Activated CD8-positive, alpha-beta memory T cell treated with anti-CD3 and anti-CD28 coated beads for 36 hours (primary cell): ENCODE measurements around the gene DOCK3. TPM values are rescaled to one million over a fixed set of nuclear protein-coding genes. Genes with fewer than 3 reads are reported as not detected.
"Not testable (repeated sequence)": the region's sequence is repeated elsewhere in the genome, so short reads cannot be mapped to it uniquely, and the experiment has no call there.

Experiments used
- CTCF ChIA-PET: fragments of 350-600 bp; sonication (Branson Sonifier 250); formaldehyde crosslinking; loops from one replicate; lab custom pipeline; 2021; ENCODE audit warnings: antibody characterized with exemption; lab: Charles Lee
- POLR2A ChIA-PET: fragments of 350-600 bp; sonication (Branson Sonifier 250); formaldehyde crosslinking; loops from one replicate; lab custom pipeline; 2021; ENCODE audit warnings: antibody characterized with exemption; lab: Charles Lee
- total RNA-seq, 2 experiments: library from RNA; stranded (reverse); gene quantifications; one replicate each; pipeline ENCODE4 v1.2.3, GENCODE V29; 2021

DOCK3 gene
- total RNA-seq, 2 experiments from 2014 or later: 2.1 to 2.5 TPM

DNA sequence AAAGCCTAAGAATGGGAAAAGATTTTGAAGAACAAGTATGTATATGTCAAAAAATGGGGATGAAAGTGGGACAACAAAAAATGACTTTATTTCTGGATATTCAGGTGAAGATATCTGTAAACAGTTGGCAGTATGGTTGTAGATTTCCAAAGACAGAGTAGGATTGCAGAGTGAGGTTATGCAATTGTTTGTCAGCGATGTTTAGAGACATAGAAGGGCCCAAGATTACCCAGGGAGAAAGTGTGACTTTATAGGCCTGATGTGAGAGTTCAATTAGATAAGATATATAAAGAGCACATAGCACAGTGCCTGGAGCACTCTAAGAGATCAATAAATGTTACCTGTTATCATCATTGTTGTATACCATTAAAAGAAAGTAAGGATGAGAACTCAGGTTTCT, 319.8 kb downstream of the DOCK3 start:
- ChIA-PET POLR2A (no interaction called here), CTCF (no interaction called here)

- ChIA-PET CTCF (no interaction called here), POLR2A (no interaction called here)
Observed at GRCh38 chr3:50995085-50995824, 320.5 kb downstream of the DOCK3 start.

DNA sequence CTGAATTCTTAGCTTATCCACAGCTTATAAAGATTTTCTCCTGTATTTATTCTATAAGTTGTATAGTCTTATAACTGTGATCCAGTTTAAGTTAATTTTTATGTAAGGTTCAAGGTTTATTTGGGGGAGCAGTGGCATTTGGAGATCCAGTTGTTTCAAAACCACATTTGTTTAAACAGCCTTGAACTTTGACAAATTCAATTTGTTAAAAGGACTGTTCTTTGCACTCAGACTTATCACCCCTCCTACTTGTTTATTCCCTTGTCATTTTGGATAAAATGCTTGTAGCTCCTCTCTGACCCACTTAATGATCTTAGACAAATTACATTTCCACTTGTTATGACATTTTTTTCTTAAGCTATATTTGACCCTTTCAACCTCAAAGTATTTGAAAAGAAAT, 327.8 kb downstream of the DOCK3 start:
- CTCF ChIA-PET: no interaction called here
- POLR2A ChIA-PET: no interaction called here

DNA sequence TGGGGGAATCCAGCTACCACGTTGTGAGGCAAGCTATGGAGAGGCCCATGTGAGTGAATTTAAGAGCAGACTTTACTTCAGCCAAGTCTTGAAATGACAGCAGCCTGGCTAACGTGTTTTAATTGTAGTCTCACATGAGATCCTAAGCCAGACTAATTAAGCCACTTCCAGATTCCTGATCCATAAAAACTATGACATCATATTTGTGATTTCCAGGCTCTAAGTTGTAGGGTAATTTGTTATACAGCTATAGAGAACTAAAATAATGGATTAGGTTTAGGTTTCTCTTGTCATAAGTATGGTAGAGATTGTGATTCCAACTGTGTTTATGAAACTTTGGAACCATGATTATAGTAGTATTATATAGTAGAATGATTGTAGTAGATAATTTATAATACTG, 329.5 kb downstream of the DOCK3 start:
- CTCF ChIA-PET: no interaction called here
- POLR2A ChIA-PET: no interaction called here

DNA sequence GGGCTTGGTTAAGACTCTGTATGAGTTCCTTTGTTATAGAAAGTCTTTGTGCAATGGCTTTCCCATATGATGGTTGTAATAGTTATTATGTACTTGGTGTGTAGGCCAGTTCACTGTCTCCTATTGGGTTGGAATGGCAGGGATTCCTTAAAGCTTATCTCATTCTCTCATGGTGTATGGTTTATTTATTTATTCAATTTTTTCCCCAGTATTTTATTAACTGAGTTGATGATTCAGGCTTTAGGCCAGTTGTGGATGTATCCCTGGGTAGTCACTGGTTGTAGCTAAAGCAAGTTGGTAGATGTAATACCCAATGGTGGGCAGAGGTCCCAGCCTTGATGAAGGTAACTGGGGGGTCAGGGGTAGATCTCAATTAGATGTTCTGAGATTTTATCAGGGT, 349.4 kb downstream of the DOCK3 start:
- CTCF ChIA-PET: no interaction called here
- POLR2A ChIA-PET: no interaction called here

GRCh38 chr3:51024765-51025632, 350.3 kb downstream of the DOCK3 start:
- ChIA-PET POLR2A (interaction anchor here (0.5 kb wide), 1 partner anchor 352 kb away, joined by 15 read pairs; no protein-coding TSS in a partner anchor), CTCF (interaction anchor here (1.4 kb wide), 1 partner anchor 53 kb away, joined by 5 read pairs; no protein-coding TSS in a partner anchor)

GRCh38 chr3:51031666-51032065, 356.9 kb downstream of the DOCK3 start:
- ChIA-PET CTCF (no interaction called here), POLR2A (no interaction called here)

GRCh38 chr3:51035630-51036029, 360.9 kb downstream of the DOCK3 start:
- CTCF ChIA-PET: interaction anchor here (1.4 kb wide), 1 partner anchor 9 kb away, joined by 5 read pairs; no protein-coding TSS in a partner anchor
- POLR2A ChIA-PET: no interaction called here

DNA sequence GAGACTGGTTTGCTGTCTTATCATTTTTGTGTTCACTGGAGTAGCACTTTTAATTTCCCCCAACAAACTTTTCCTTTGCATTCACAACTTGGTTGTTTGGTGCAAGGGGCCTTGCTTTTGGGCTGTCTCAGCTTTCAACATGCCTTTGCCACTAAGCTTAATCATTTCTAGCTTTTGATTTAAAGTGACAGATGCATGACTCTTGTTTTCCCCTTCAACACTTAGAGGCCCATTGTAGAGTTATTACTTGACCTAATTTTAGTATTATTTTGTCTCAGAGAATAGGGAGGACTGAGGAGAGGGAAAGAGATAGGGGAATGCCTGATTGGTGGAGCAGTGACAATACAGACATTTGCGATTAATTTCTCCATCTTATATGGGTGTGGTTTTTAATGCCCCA, 370.3 kb downstream of the DOCK3 start:
- CTCF ChIA-PET: interaction anchor here (0.7 to 1.4 kb wide), 2 partner anchors 429 to 640 kb away, joined by 3 to 5 read pairs; no protein-coding TSS in a partner anchor
- POLR2A ChIA-PET: no interaction called here

GRCh38 chr3:51052562-51052961, 377.8 kb downstream of the DOCK3 start:
- POLR2A ChIA-PET: no interaction called here
- CTCF ChIA-PET: no interaction called here

- ChIA-PET CTCF (no interaction called here), POLR2A (no interaction called here)
Observed at GRCh38 chr3:51057121-51057520, 382.4 kb downstream of the DOCK3 start.

GRCh38 chr3:51063053-51063452, 388.3 kb downstream of the DOCK3 start:
- ChIA-PET POLR2A (no interaction called here), CTCF (no interaction called here)

DNA sequence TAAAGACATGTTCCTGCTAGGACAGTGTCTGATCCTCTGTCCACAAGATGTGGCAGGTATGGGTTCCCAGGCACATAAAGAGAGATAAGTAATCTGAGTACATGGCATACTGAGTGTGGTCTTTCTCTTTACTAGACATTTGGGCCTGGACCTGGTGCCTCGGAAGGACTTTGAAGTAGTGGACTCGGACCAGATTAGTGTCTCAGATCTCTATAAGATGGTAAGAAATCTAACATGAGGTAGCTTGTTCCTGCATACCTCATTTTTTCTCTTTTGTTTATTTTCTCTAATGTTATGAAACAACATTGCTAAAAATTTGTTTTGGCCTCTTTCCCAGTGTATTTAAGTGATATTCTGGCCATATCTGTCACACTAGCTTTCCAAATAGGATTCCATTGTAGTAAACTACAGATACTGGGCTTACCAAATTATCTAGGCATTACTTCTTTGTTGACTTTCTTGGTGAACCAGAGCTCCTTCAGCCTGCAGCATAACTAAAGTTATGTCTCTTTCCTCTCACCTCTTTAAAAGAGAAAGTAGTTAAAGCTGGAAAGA, 400.6 kb downstream of the DOCK3 start:
- ChIA-PET CTCF (no interaction called here), POLR2A (interaction anchor here (0.5 kb wide), 1 partner anchor 428 kb away, joined by 4 read pairs; no protein-coding TSS in a partner anchor)

DNA sequence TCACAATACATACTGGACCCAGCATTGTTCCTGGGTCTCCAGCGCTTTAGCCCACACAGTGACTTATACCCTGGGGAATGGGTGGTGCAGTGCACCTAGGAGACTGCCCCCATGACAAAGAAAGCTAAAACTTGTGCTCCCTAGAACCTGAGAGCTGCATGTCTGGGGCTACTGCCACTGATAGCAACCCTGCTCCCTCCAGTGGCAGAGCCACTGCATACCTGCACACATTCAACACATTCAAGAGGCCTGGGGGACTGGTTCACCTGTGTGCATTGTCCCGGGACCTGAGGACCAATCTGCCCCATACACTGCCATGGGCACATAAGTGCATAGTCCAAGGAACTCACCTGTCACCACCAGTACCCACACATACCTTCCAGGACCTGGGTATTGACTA, 407.6 kb downstream of the DOCK3 start:
- POLR2A ChIA-PET: no interaction called here
- CTCF ChIA-PET: no interaction called here

DNA sequence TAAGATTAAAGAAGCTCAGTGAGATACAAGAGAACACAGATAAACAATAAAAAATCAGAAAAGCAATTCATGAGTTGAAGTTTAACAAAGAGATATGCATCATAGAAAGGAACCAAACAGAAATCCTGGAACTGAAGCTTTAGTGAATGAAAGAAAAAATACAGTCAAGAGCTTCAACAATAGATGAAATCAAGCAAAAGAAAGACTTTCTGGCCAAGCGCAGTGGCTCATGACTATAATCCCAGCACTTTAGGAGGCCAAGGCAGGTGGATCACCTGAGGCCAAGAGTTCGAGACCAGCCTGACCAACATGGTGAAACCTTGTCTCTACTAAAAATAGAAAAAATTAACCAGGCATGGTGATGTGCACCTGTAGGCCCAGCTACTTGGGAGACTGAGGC, 408.8 kb downstream of the DOCK3 start:
- ChIA-PET POLR2A (no interaction called here), CTCF (no interaction called here)

GRCh38 chr3:51092141-51092540, 417.4 kb downstream of the DOCK3 start:
- CTCF ChIA-PET, POLR2A ChIA-PET: not testable (repeated sequence)

- POLR2A ChIA-PET: not testable (repeated sequence)
- CTCF ChIA-PET: interaction anchor here (0.7 kb wide), 1 partner anchor 1868 kb away, joined by 3 read pairs; no protein-coding TSS in a partner anchor
Observed at GRCh38 chr3:51094838-51095237, 420.1 kb downstream of the DOCK3 start.

GRCh38 chr3:51099794-51100535, 425.2 kb downstream of the DOCK3 start:
- ChIA-PET POLR2A (interaction anchor here (0.5 kb wide), 1 partner anchor 486 kb away, joined by 3 read pairs; no protein-coding TSS in a partner anchor), CTCF (interaction anchor here (0.8 kb wide), 1 partner anchor 133 kb away, joined by 3 read pairs; no protein-coding TSS in a partner anchor)

DNA sequence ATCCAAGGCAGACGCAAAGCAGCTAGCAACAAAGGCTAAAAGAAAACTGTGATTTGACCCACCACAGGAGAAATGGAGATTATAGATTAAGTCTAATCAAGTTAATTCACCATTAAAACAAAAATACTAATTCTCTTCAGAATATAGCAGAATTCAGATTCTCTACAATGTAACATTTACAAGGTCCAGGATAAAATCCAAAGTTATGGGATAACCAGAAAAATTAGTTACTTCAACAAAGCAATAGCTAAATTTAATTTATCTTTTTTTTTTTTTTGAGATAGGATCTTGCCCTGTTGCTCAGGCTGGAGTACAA, 425.8 kb downstream of the DOCK3 start:
- ChIA-PET POLR2A (no interaction called here), CTCF (interaction anchor here (0.8 kb wide), 1 partner anchor 134 kb away, joined by 3 read pairs; no protein-coding TSS in a partner anchor)
